KMS-11 (cell line): ENCODE data around the gene STX8.
"Not testable (repeated sequence)": the region's sequence is repeated elsewhere in the genome, so short reads cannot be mapped to it uniquely, and the experiment has no call there.

ENCODE experiments used
- H2AFZ ChIP-seq: fragments of 200-600 bp; sonication (generic); 2 replicates; pipeline ENCODE4 v1.6.1; 2016; ENCODE audit warnings: antibody characterized with exemption, mixed run types, low read depth
- H3K27ac ChIP-seq: fragments of 200-600 bp; sonication (generic); 2 replicates; pipeline ENCODE4 v1.6.1; 2016; ENCODE audit warnings: mild to moderate bottlenecking, mixed run types
- H3K27me3 ChIP-seq: fragments of 200-600 bp; sonication (generic); 2 replicates; pipeline ENCODE4 v1.6.1; 2017; ENCODE audit warnings: mild to moderate bottlenecking, low read depth, mixed run types, moderate library complexity; ENCODE audit not compliant: insufficient read depth
- H3K36me3 ChIP-seq: fragments of 200-600 bp; sonication (generic); 2 replicates; pipeline ENCODE4 v1.6.1; 2017; ENCODE audit warnings: mild to moderate bottlenecking, mixed run types; ENCODE audit not compliant: insufficient read depth
- H3K4me1 ChIP-seq: fragments of 200-600 bp; sonication (generic); 2 replicates; pipeline ENCODE4 v1.6.1; 2016; ENCODE audit warnings: mild to moderate bottlenecking, low read depth, mixed run types; ENCODE audit not compliant: poor library complexity, severe bottlenecking
- H3K4me2 ChIP-seq: fragments of 200-600 bp; sonication (generic); 2 replicates; pipeline ENCODE4 v1.7.0; 2016; ENCODE audit warnings: mild to moderate bottlenecking, mixed run types
- H3K4me3 ChIP-seq: fragments of 200-600 bp; sonication (generic); IDR thresholded peaks from 2 replicates; pipeline ENCODE4 v1.6.1; 2017; ENCODE audit warnings: low read depth, low read length, mixed read lengths; ENCODE audit not compliant: insufficient read depth
- H3K79me2 ChIP-seq: fragments of 200-600 bp; sonication (generic); 2 replicates; pipeline ENCODE4 v1.6.1; 2016; ENCODE audit warnings: low read depth, mixed run types; ENCODE audit not compliant: insufficient read depth
- H3K9ac ChIP-seq: fragments of 200-600 bp; sonication (generic); 2 replicates; pipeline ENCODE4 v1.6.1; 2016; ENCODE audit warnings: mild to moderate bottlenecking, mixed run types
- H4K20me1 ChIP-seq: fragments of 200-600 bp; sonication (generic); 2 replicates; pipeline ENCODE4 v1.6.1; 2016; ENCODE audit warnings: mild to moderate bottlenecking, mixed run types; ENCODE audit not compliant: insufficient read depth
- CTCF ChIP-seq: fragments of 200-600 bp; sonication (generic); conservative IDR thresholded peaks from 2 replicates; pipeline ENCODE4 v1.6.1; 2017; ENCODE audit warnings: low read depth, mild to moderate bottlenecking, antibody characterized with exemption, low read length, moderate library complexity, mixed read lengths

STX8 gene

GRCh38 chr17:9266031-9266680 is 309.5 kb downstream of the STX8 start:
- Histone ChIP-seq H3K36me3 (no peaks in the 10 kb centered on the region), H3K4me3 (no peak overlapping the region), H2AFZ (no peak overlapping the region), H3K4me1 (no peaks in the 10 kb centered on the region), H3K79me2 (no peaks in the 10 kb centered on the region), H3K9ac (no peak overlapping the region), H3K27me3 (no peaks in the 10 kb centered on the region), H4K20me1 (no peaks in the 10 kb centered on the region), H3K4me2 (no peak overlapping the region), H3K27ac (no peak overlapping the region)
- TF ChIP-seq CTCF: no peak

- Histone ChIP-seq H3K27me3 (no peaks in the 10 kb centered on the region), H3K4me2 (no peak overlapping the region), H2AFZ (no peak overlapping the region), H3K79me2 (no peaks in the 10 kb centered on the region), H4K20me1 (no peaks in the 10 kb centered on the region), H3K9ac (no peak overlapping the region), H3K36me3 (no peaks in the 10 kb centered on the region), H3K4me1 (no peaks in the 10 kb centered on the region), H3K4me3 (no peak overlapping the region), H3K27ac (no peak overlapping the region)
- no peak for TF ChIP-seq CTCF
These were observed 314.3 kb downstream of the STX8 start for GRCh38 chr17:9261081-9262012.

DNA sequence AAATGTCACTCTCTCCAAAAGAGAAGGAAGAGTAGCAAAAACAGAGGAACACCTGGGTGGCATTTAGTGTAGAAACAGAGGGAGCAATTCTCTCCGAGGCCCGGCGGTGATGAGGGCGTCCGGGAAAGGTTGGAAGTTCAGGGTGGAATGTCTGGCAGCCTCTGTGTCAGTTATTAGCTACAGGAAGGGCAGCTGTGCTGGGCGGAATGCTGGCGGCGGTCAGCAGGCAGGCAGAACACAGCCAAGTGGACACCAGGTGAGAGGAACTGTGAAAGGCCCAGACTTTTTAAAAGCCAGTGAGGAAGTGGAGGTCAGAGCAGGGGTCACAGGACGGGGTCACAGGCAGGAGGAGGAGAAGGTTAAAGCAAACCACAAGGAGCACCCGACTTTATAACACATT is 316.2 kb downstream of the STX8 start:
- Histone ChIP-seq H2AFZ (no peak overlapping the region), H3K36me3 (no peaks in the 10 kb centered on the region), H3K9ac (no peak overlapping the region), H3K27ac (no peak overlapping the region), H3K4me3 (no peak overlapping the region), H4K20me1 (no peaks in the 10 kb centered on the region), H3K79me2 (no peaks in the 10 kb centered on the region), H3K27me3 (no peaks in the 10 kb centered on the region), H3K4me1 (no peaks in the 10 kb centered on the region), H3K4me2 (no peak overlapping the region)
- no peak for TF ChIP-seq CTCF

GRCh38 chr17:9258115-9259015 is 317.3 kb downstream of the STX8 start:
- no peak for TF ChIP-seq CTCF
- H3K27ac ChIP-seq: no peak overlapping the region
- H3K36me3 ChIP-seq: no peaks in the 10 kb centered on the region
- H3K9ac ChIP-seq: no peak overlapping the region
- H3K27me3 ChIP-seq: no peaks in the 10 kb centered on the region
- no peaks in the 10 kb centered on the region for H3K4me1 ChIP-seq
- no peak overlapping the region for H3K4me2 ChIP-seq
- no peak overlapping the region for H3K4me3 ChIP-seq
- no peaks in the 10 kb centered on the region for H3K79me2 ChIP-seq
- H2AFZ ChIP-seq: no peak overlapping the region
- no peaks in the 10 kb centered on the region for H4K20me1 ChIP-seq

GRCh38 chr17:9257630-9257965 is 318.0 kb downstream of the STX8 start:
- not testable (repeated sequence) for H2AFZ ChIP-seq, H3K27ac ChIP-seq, H4K20me1 ChIP-seq

More at GRCh38 chr17:9257630-9257965, 318.0 kb downstream of the STX8 start:
- H3K79me2 ChIP-seq, H3K9ac ChIP-seq, H3K36me3 ChIP-seq, H3K4me3 ChIP-seq, H3K4me1 ChIP-seq, H3K4me2 ChIP-seq, H3K27me3 ChIP-seq: not testable (repeated sequence)
